ENCODE data around the gene SIRT6.
"Not testable (repeated sequence)": the region's sequence is repeated elsewhere in the genome, so short reads cannot be mapped to it uniquely, and the experiment has no call there.

SIRT6 gene

GRCh38 chr19:4129050-4129449, 53.3 kb downstream of the SIRT6 start:
- DNase-seq = not testable (repeated sequence)

GRCh38 chr19:4127322-4127721, 55.0 kb downstream of the SIRT6 start:
- DNase-seq = not testable (repeated sequence)

- DNase-seq = no peak
These were observed 57.7 kb downstream of the SIRT6 start for GRCh38 chr19:4124638-4125037.

Measured in stimulated activated CD4-positive, alpha-beta T cell treated with anti-CD3 and anti-CD28 coated beads, Interleukin-4, amount 100 ng/mL, for 24 hours (primary cell).